NCI-H226 (cell line): Measurements from ENCODE around the gene ARHGEF40.
"Not testable (repeated sequence)": the region's sequence is repeated elsewhere in the genome, so short reads cannot be mapped to it uniquely, and the experiment has no call there.

Experiments used
- DNase-seq: peaks from one replicate; pipeline ENCODE4 v3.0.0-alpha.2; 2015

Gene ARHGEF40

GRCh38 chr14:21040370-21040925 lies 29.7 kb upstream of the ARHGEF40 start:
- DNase-seq = no peak

GRCh38 chr14:21040941-21041340 lies 29.2 kb upstream of the ARHGEF40 start:
- not testable (repeated sequence) for DNase-seq

GRCh38 chr14:21041676-21042433 lies 28.2 kb upstream of the ARHGEF40 start, which contains the start of gene RNASE7:
Gene RNASE7, plus strand, starts transcription at chr14:21042362. Its CDS starts 631 bp downstream, at chr14:21042993.
- no peak for DNase-seq

- DNase-seq = no peak
These were observed 27.2 kb upstream of the ARHGEF40 start for GRCh38 chr14:21042918-21043317.

- DNase-seq = no peak
These were observed 26.6 kb upstream of the ARHGEF40 start for GRCh38 chr14:21043387-21043973.

- no peak for DNase-seq
These were observed 26.0 kb upstream of the ARHGEF40 start for GRCh38 chr14:21043974-21044618.

- no peak for DNase-seq
These were observed 22.7 kb upstream of the ARHGEF40 start for GRCh38 chr14:21047378-21047781.

GRCh38 chr14:21048638-21049037 lies 21.5 kb upstream of the ARHGEF40 start:
- DNase-seq = no peak

- DNase-seq = no peak
These were observed 20.8 kb upstream of the ARHGEF40 start for GRCh38 chr14:21049271-21049673.

GRCh38 chr14:21050597-21050996 lies 19.5 kb upstream of the ARHGEF40 start:
- DNase-seq = no peak

- no peak for DNase-seq
These were observed 16.7 kb upstream of the ARHGEF40 start for GRCh38 chr14:21053184-21054122.

GRCh38 chr14:21054123-21054767 lies 15.9 kb upstream of the ARHGEF40 start:
- DNase-seq = no peak

- no peak for DNase-seq
These were observed 15.3 kb upstream of the ARHGEF40 start for GRCh38 chr14:21054768-21055145.

GRCh38 chr14:21055432-21056117 lies 14.5 kb upstream of the ARHGEF40 start:
- no peak for DNase-seq

- DNase-seq = no peak
These were observed 13.5 kb upstream of the ARHGEF40 start for GRCh38 chr14:21056520-21057163.

GRCh38 chr14:21057803-21058675 lies 12.1 kb upstream of the ARHGEF40 start, which contains the start of gene RNASE8:
Gene RNASE8, plus strand, starts transcription at chr14:21057822. Its CDS starts 71 bp downstream, at chr14:21057893.
- no peak for DNase-seq

- no peak for DNase-seq
These were observed 11.2 kb upstream of the ARHGEF40 start for GRCh38 chr14:21058903-21059302.

- no peak for DNase-seq
These were observed 10.1 kb upstream of the ARHGEF40 start for GRCh38 chr14:21059842-21060613.
